GM04504 (cell line): ENCODE measurements around the gene SUPT4H1.
A peak's percentile ranks its signal among the peaks of the same experiment; 100 is the strongest.

Source experiments
- DNase-seq: peaks from one replicate; pipeline ENCODE4 v3.0.0-alpha.2; 2012; ENCODE audit warnings: low read depth

SUPT4H1 gene

DNA sequence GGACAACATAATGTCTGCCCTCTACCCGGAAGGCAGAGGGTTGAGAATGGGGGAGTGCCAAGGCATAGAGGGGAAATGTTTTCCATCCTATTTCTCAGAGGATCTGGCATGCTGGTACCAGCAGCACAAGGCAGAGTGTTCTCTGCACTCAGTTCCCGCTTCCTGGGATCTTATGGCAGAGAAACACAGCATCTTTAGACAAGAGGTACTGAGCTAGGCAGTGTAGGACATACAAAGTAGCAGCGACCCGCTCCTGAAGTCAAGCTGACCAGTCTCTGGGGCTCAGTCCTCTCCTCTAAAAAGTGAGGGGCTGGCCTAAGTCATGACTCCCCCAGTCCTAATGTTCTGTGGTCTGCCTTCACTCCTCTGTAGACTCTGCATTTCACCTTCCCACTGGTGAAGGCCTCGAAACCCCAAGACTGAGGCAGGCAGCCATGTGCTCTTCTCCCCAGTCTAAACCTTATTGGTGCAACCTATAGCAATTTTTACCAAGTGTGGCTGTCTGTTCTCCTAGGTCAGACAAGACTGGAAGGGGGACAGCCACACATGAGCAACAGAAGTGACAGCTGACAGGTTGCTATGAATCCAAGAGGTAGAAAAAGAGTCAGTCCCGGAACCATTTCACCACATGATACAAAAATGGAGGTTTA, 12.1 kb downstream of the SUPT4H1 start:
- no peak for DNase-seq

- DNase-seq = no peak
These were observed 12.9 kb downstream of the SUPT4H1 start for GRCh38 chr17:58338841-58339754.

- DNase-seq = no peak
These were observed 13.6 kb downstream of the SUPT4H1 start for GRCh38 chr17:58338454-58338840.

DNA sequence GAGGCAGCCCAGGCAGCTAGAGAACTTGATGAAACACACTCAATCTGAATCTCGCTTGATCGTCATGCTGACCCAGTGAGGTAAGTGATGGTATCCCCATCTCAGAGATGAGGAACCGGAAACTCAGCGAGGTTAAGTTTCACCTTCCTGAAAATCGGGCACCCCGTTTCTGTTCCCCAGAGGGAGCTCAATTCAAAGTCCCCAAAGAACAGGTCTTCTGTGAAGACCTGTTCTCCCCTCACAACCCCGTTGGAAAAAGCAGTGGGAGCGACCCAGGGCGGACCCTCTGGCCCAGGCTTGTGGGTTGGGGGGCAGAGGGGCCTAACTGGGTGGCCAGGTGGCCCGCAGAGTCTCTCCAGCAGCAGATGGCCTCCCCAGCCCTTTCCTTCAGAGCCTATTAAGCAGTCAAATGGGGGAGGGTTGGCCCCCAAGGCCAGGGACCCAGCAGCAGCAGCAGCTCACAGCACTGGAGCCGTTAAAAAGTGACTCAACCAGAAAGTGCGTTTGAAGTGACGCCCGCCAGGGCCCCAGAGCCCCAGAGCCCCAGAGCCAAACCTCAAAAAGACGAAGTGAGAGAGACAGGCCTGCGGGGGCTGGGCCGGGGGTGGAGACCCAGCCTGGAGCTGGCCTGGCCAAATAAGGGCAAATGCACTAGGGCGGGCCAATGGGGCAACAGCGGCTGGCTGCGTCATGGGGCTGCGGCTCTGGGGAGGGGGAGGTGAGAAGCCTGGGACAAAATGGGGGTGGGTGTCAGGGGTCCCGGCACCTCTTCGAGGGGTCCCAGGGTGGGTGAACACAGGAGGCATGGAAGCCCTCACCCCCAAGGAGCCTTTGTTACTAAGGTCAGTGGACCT, 14.2 kb downstream of the SUPT4H1 start:
- peak; percentile 64 for DNase-seq

- DNase-seq = no peak
These were observed 14.8 kb downstream of the SUPT4H1 start for GRCh38 chr17:58337210-58337599.

GRCh38 chr17:58336456-58337209, 15.4 kb downstream of the SUPT4H1 start:
- no peak for DNase-seq

- no peak for DNase-seq
These were observed 16.1 kb downstream of the SUPT4H1 start for GRCh38 chr17:58335779-58336455.

- DNase-seq = no peak
These were observed 16.8 kb downstream of the SUPT4H1 start for GRCh38 chr17:58335061-58335731.

GRCh38 chr17:58334661-58335060, 17.3 kb downstream of the SUPT4H1 start:
- DNase-seq = no peak

- no peak for DNase-seq
These were observed 17.7 kb downstream of the SUPT4H1 start for GRCh38 chr17:58334256-58334655.

DNA sequence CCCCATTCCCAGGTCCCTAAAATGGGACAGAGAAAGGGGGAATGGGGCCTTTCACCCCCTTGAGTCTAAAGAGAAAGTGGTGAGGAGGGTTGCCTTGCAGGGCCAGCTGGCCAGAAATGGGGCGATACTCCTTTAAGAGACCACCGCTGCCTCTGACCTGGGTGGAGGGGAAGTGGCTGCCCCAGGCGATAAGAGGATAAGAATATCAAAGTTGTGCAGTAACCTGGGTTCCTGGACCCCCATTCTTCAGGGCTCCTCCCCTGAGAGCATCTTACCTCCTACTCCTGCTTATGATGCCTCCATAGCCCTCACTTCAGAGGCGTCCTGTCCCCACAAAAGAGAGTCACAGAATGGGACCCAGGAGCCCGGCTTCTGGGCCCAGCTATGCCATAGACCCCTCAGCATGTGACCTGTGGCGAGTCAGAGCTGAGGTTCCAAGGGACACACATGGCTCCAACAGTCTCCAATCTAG, 18.2 kb downstream of the SUPT4H1 start:
- DNase-seq = no peak

DNA sequence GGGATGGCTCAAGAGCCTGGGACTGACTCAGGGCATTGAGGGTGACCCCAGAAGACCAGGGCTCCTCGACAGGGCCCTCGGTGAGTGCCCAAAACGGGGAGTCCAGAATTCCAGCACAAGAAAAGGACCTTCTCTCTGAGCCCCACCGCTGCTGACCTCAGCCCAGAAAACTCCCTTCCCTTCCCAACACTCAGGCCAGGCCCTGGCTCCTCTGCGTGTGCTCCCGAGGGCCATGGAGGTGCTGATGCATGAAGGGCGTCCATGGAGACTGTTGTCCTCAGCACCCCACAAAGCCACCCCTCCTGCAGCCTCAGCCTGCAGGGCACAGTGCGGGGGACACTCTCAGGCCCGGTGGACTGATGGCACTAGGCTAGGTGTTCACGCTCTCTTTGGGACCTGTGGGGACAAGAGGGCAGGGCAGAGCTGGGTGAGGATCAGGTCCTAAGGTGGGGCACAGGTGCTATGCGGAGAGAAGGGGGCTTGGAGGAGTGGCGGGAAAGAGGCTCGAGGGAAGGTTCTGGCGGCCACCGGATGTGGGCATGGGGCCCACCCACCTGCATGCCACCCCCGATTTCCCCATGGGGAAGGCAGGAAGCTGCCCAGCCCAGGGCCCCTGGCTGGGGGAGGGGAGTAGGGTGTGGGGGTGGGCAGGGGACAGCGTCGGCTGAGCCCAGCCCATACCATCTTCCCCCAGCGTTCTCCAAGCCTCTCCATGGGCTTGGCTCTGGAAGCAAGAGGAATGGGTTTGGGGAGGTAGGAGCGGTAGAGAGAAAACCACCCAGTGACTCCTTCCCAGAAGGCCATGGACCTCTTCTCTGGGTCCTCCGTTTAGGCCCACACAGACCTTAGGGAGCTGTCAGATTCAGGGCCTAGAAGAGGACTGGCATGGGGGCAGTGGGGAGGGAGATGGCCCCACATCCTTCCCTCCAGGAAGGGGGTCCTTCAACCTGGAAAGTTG, 18.9 kb downstream of the SUPT4H1 start:
- DNase-seq = no peak

DNA sequence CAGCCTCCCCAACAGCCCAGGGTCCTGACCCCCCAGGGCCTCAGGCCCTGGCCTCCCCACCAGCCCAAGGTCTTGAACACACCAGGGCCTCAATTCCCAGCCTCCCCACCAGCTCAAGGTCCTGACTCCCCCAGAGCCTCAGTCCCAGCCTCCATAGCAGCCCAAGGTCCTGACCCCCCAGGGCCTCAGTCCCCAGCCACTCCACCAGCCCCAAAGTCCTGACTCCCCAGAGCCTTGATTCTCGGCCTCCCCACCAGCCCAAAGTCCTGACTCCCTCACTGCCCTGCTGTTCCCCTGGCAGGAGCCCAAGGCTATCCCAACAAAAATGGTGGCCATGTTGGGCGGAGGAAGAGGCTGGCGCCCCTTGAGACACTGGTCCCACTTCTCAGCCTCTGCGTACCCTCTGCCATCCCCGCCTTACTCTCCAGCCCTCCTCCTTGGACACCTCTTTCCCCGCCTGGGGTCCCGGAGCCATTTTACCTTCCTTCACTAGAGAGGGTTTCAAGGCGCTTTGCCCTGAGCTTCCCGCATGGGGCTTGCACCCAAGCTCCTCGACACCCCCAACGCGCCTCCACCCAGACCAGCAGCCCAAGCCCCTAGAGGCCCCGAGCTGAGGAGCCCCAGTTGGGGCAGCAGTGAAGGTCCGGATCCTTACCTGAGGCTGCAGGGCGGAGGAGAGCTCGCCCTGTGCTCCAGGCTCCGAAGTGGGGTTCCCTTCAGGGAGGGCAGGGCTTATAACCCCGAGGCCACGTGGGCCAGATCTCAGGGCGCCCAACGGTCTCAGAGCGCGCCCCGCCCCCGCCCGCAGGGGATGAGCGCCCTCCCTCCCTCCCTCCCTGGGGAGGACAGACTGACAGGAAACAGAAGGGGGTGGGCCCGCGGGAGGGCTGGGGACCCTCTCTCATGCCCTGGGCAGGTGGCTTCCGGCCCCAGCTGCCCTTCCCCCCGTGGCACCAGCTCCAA, 19.9 kb downstream of the SUPT4H1 start:
- no peak for DNase-seq

DNA sequence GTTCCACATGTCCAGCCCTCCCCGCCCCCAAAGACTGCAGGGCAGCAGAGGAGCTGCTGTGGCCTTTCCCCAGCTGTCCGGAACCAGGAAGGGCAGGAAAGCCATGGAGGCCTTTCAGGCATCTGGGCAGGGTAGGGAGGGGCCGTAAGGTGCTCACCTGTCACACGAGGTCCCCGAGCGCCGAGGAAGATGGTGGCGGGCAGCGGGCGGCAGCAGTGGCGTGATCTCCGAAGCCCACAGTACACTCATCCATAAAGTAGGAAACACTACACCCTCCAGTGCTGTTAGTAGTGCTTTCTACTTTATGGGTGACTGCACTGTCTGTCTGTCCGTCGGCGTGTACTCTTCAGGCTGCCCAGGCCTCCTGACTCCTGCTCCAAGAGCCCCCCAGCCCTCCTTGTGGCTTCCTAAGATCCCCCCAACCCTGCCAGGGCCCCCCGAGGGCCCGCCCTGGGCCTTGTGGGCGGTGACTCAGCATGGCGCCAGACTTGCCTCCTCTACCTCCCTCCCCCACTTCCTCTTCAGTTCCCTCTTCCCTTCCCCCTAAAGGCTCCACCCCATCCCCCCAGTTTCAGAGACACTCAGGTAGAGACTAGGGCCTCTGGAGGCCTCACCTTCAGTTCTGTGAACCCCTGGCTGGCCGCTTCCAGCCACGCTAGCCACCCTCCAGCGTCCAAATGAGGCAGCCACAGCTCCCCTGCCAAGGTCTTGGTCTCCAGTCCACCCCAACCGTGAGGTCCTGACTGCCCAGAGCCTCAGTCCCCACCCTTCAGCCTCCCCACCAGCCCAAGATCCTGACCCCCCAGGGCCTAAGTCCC, 20.8 kb downstream of the SUPT4H1 start:
- DNase-seq = no peak

DNA sequence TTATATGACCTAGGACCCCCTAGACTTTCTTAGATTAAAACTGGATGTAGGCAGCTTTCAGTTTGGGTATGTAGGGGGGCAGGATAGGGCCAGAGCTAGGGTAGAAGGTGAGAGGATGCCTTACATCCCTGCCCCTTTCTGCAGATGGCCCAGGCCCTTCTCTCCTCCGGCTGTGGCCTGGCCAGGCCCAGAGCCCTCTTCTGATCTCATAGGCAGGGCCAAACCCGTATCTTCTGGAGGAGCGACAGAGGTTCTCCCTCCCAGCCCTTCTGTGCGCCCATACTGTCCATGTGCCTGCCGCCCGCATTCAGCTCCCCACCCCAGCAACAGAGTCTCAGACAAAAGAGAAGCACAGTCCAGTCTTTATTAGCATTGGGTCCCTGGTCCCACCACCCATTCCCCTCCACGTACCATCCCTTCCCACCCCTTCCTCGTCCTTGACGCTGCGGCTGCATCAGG, 21.4 kb downstream of the SUPT4H1 start:
- DNase-seq = no peak

GRCh38 chr17:58329810-58330537, 22.0 kb downstream of the SUPT4H1 start:
- no peak for DNase-seq
